Ishikawa (cell line): ENCODE measurements around the gene CNPY4.

Experiments
- CEBPB ChIP-seq: IDR thresholded peaks from 2 replicates; pipeline ENCODE4 v1.6.1; 2012
- CREB1 ChIP-seq: IDR thresholded peaks from 2 replicates; pipeline ENCODE4 v1.6.1; 2012; ENCODE audit warnings: low read depth
- EP300 ChIP-seq: IDR thresholded peaks from 2 replicates; pipeline ENCODE4 v1.6.1; 2012; ENCODE audit warnings: borderline replicate concordance
- FOXM1 ChIP-seq: IDR thresholded peaks from 2 replicates; pipeline ENCODE4 v1.6.1; 2012; ENCODE audit warnings: low read depth, borderline replicate concordance
- MAX ChIP-seq: IDR thresholded peaks from 2 replicates; pipeline ENCODE4 v1.6.1; 2012
- TAF1 ChIP-seq: IDR thresholded peaks from 2 replicates; pipeline ENCODE4 v1.6.1; 2012; ENCODE audit warnings: low read depth, mild to moderate bottlenecking
- TCF12 ChIP-seq: IDR thresholded peaks from 2 replicates; pipeline ENCODE4 v1.6.1; 2012; ENCODE audit warnings: low read depth
- TEAD4 ChIP-seq: IDR thresholded peaks from 2 replicates; pipeline ENCODE4 v1.6.1; 2012
- YY1 ChIP-seq: IDR thresholded peaks from 2 replicates; pipeline ENCODE4 v1.6.1; 2012; ENCODE audit warnings: low read depth
- TF ChIP-seq, protein P1 (sequence below): IDR thresholded peaks from 2 replicates; pipeline ENCODE4 v1.6.1; 2012; ENCODE audit warnings: low read depth, mild to moderate bottlenecking

DNA sequence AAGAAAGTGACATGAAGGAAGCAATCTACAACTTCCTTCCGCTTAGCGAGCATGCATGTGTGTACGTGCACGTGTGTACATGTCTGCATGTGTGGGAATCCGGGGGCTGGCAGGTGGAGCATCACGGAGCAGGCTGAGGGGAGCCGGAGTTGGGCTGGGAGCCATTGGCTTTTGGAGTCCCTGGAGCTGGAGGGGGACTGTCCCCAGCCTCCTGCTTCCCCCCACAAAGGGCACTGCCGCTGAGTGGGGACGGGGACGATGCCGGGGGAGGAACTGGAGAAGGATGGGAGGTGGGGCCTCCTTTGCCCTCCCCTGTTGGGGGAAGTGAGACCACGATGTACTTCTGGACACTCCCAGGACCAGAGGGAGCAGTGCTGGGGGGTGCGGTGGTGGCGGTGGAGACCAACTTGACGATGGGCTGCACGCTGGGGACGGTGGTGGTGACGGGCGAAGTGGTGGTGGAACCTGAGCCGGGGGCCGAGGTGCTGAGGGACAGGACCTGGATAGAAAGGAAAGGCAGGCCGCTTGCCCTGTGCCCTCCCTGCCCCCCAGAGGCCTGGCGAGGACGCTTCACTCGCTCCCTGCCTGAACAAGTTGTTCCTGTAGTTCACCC is 12.2 kb upstream of the CNPY4 start:
- TF ChIP-seq EP300: no peak
- TF ChIP-seq CEBPB: no peak
- TF ChIP-seq YY1: no peak
- TF ChIP-seq MAX: no peak
- no peak for TF ChIP-seq TEAD4
- TF ChIP-seq CREB1: no peak
- TF ChIP-seq, protein P1, sequence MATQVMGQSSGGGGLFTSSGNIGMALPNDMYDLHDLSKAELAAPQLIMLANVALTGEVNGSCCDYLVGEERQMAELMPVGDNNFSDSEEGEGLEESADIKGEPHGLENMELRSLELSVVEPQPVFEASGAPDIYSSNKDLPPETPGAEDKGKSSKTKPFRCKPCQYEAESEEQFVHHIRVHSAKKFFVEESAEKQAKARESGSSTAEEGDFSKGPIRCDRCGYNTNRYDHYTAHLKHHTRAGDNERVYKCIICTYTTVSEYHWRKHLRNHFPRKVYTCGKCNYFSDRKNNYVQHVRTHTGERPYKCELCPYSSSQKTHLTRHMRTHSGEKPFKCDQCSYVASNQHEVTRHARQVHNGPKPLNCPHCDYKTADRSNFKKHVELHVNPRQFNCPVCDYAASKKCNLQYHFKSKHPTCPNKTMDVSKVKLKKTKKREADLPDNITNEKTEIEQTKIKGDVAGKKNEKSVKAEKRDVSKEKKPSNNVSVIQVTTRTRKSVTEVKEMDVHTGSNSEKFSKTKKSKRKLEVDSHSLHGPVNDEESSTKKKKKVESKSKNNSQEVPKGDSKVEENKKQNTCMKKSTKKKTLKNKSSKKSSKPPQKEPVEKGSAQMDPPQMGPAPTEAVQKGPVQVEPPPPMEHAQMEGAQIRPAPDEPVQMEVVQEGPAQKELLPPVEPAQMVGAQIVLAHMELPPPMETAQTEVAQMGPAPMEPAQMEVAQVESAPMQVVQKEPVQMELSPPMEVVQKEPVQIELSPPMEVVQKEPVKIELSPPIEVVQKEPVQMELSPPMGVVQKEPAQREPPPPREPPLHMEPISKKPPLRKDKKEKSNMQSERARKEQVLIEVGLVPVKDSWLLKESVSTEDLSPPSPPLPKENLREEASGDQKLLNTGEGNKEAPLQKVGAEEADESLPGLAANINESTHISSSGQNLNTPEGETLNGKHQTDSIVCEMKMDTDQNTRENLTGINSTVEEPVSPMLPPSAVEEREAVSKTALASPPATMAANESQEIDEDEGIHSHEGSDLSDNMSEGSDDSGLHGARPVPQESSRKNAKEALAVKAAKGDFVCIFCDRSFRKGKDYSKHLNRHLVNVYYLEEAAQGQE: no peak
- no peak for TF ChIP-seq TAF1
- TF ChIP-seq FOXM1: no peak
- TF ChIP-seq TCF12: no peak
